Vagina (tissue), 2 donors: ENCODE data around the gene NSUN4. TPM values are rescaled to one million over a fixed set of nuclear protein-coding genes. Genes with fewer than 3 reads are reported as not detected.
"Not testable (repeated sequence)": the region's sequence is repeated elsewhere in the genome, so short reads cannot be mapped to it uniquely, and the experiment has no call there.

ENCODE experiments used
- DNase-seq, 2 donors: peaks; one replicate each; pipeline ENCODE4 v3.0.0-alpha.2; 2017; ENCODE audit errors: extremely low spot score in 2 of 2
- H3K27ac ChIP-seq: fragments of 200-600 bp; sonication (generic); one replicate; pipeline ENCODE4 v1.5.1; 2019
- H3K27me3 ChIP-seq: fragments of 200-600 bp; sonication (generic); one replicate; pipeline ENCODE4 v1.5.1; 2019
- H3K36me3 ChIP-seq, 2 donors: fragments of 200-600 bp; sonication (generic); one replicate each; pipeline ENCODE4 v1.5.1; 2017 to 2019
- H3K4me1 ChIP-seq: fragments of 200-600 bp; sonication (generic); one replicate; pipeline ENCODE4 v1.5.1; 2019
- H3K4me3 ChIP-seq, 2 donors: fragments of 200-600 bp; sonication (generic); 1 replicate in 1 of 2; 2 replicates in 1 of 2; pipeline ENCODE4 v1.5.1; 2016 to 2019
- H3K9me3 ChIP-seq: fragments of 200-600 bp; sonication (generic); one replicate; pipeline ENCODE4 v1.5.1; 2019
- CTCF ChIP-seq, 3 experiments: fragments of 450-650 bp in 2 of 3; fragments of 200-600 bp in 1 of 3; sonication (generic) in 1 of 3; IDR thresholded peaks; one replicate each; pipeline ENCODE4 v1.5.1; 2017 to 2019; ENCODE audit warnings: antibody characterized with exemption in 3 of 3, mild to moderate bottlenecking in 2 of 3, moderate library complexity in 2 of 3
- POLR2A ChIP-seq, 2 donors: fragments of 450-650 bp; IDR thresholded peaks; one replicate each; pipeline ENCODE4 v1.6.1; 2017; ENCODE audit warnings: antibody characterized with exemption in 2 of 2, mild to moderate bottlenecking in 2 of 2, moderate library complexity in 2 of 2
- POLR2AphosphoS5 ChIP-seq, 2 donors: sonication (generic); formaldehyde crosslinking; IDR thresholded peaks; one replicate each; pipeline ENCODE4 v1.9.0; 2017; ENCODE audit warnings: antibody characterized with exemption in 2 of 2, mild to moderate bottlenecking in 2 of 2, low read depth in 1 of 2; ENCODE audit not compliant: insufficient read depth in 1 of 2
- intact Hi-C: fragments of 100-400 bp; cut with DNase I; formaldehyde crosslinking; loops from one replicate; pipeline ENCODE4 v1.15.1; 2023
- total RNA-seq: library from RNA; depleted of rRNA; stranded (reverse); fragments of >200 nt; gene quantifications from one replicate; pipeline ENCODE4 v1.2.3, GENCODE V29; 2016

Gene NSUN4
- total RNA-seq, 1 donor from 2014 or later: 21.4 TPM

- Histone ChIP-seq H3K27me3 (no peaks in the 10 kb centered on the region), H3K36me3 (peaks cover 3 to 63% of the 10 kb centered on the region in 2 donors), H3K4me3 (no peak overlapping the region), H3K9me3 (no peaks in the 10 kb centered on the region), H3K27ac (no peak overlapping the region), H3K4me1 (no peaks in the 10 kb centered on the region)
- intact Hi-C loops: no loop called here
- DNase-seq: no peak
- TF ChIP-seq POLR2AphosphoS5 (IDR thresholded peaks at IDR 0.05; ENCODE audit: insufficient read depth in 1 of 2, low read depth in 1 of 2) (no peak), CTCF (IDR thresholded peaks at IDR 0.05) (no peak), POLR2A (IDR thresholded peaks at IDR 0.05) (no peak)
Measured at GRCh38 chr1:46362158-46362557, 21.6 kb downstream of the NSUN4 start.

- no peaks in the 10 kb centered on the region for H3K27me3 ChIP-seq
- H3K27ac ChIP-seq: no peak overlapping the region
- H3K36me3 ChIP-seq: peaks cover 3 to 65% of the 10 kb centered on the region in 2 donors
- no peak overlapping the region for H3K4me3 ChIP-seq
- no peaks in the 10 kb centered on the region for H3K4me1 ChIP-seq
- TF ChIP-seq CTCF (IDR thresholded peaks at IDR 0.05) (no peak), POLR2A (IDR thresholded peaks at IDR 0.05) (no peak), POLR2AphosphoS5 (IDR thresholded peaks at IDR 0.05; ENCODE audit: insufficient read depth in 1 of 2, low read depth in 1 of 2) (no peak)
- intact Hi-C loops: no loop called here
- no peak for DNase-seq
- H3K9me3 ChIP-seq: no peaks in the 10 kb centered on the region
Measured at GRCh38 chr1:46363121-46363520, 22.5 kb downstream of the NSUN4 start.

GRCh38 chr1:46364612-46365011 is 24.0 kb downstream of the NSUN4 start:
- TF ChIP-seq POLR2AphosphoS5 (IDR thresholded peaks at IDR 0.05; ENCODE audit: insufficient read depth in 1 of 2, low read depth in 1 of 2): no peak
- TF ChIP-seq CTCF (IDR thresholded peaks at IDR 0.05): no peak
- TF ChIP-seq POLR2A (IDR thresholded peaks at IDR 0.05): no peak
- H3K4me1 ChIP-seq: no peaks in the 10 kb centered on the region
- no peak overlapping the region for H3K27ac ChIP-seq
- H3K4me3 ChIP-seq: no peak overlapping the region
- H3K27me3 ChIP-seq: no peaks in the 10 kb centered on the region
- DNase-seq: no peak
- peaks cover 3 to 67% of the 10 kb centered on the region in 2 donors for H3K36me3 ChIP-seq
- intact Hi-C loops: no loop called here
- no peaks in the 10 kb centered on the region for H3K9me3 ChIP-seq

- H3K9me3 ChIP-seq, H3K4me3 ChIP-seq, intact Hi-C loops, H3K27ac ChIP-seq, DNase-seq, H3K4me1 ChIP-seq, H3K27me3 ChIP-seq: not testable (repeated sequence)
- H3K36me3 ChIP-seq: peaks cover 3 to 62% of the 10 kb centered on the region in 2 donors
Measured at GRCh38 chr1:46365796-46366195, 25.2 kb downstream of the NSUN4 start.

GRCh38 chr1:46367072-46367471 is 26.5 kb downstream of the NSUN4 start:
- intact Hi-C loops: no loop called here

GRCh38 chr1:46367701-46368100 is 27.1 kb downstream of the NSUN4 start:
- H3K27me3 ChIP-seq, H3K9me3 ChIP-seq, H3K4me3 ChIP-seq, H3K27ac ChIP-seq, H3K4me1 ChIP-seq, intact Hi-C loops, DNase-seq: not testable (repeated sequence)
- peaks cover 0 to 43% of the 10 kb centered on the region in 2 donors for H3K36me3 ChIP-seq

More at GRCh38 chr1:46367072-46367471, 26.5 kb downstream of the NSUN4 start:
- TF ChIP-seq POLR2AphosphoS5 (IDR thresholded peaks at IDR 0.05; ENCODE audit: insufficient read depth in 1 of 2, low read depth in 1 of 2) (no peak), CTCF (IDR thresholded peaks at IDR 0.05) (no peak), POLR2A (IDR thresholded peaks at IDR 0.05) (no peak)
- H3K4me1 ChIP-seq: no peaks in the 10 kb centered on the region
- DNase-seq: no peak
- H3K27me3 ChIP-seq: no peaks in the 10 kb centered on the region
- peaks cover 1 to 49% of the 10 kb centered on the region in 2 donors for H3K36me3 ChIP-seq
- H3K4me3 ChIP-seq: no peak overlapping the region
- H3K27ac ChIP-seq: no peak overlapping the region
- no peaks in the 10 kb centered on the region for H3K9me3 ChIP-seq
